ENCODE measurements around the gene CCDC116.

CCDC116 gene

DNA sequence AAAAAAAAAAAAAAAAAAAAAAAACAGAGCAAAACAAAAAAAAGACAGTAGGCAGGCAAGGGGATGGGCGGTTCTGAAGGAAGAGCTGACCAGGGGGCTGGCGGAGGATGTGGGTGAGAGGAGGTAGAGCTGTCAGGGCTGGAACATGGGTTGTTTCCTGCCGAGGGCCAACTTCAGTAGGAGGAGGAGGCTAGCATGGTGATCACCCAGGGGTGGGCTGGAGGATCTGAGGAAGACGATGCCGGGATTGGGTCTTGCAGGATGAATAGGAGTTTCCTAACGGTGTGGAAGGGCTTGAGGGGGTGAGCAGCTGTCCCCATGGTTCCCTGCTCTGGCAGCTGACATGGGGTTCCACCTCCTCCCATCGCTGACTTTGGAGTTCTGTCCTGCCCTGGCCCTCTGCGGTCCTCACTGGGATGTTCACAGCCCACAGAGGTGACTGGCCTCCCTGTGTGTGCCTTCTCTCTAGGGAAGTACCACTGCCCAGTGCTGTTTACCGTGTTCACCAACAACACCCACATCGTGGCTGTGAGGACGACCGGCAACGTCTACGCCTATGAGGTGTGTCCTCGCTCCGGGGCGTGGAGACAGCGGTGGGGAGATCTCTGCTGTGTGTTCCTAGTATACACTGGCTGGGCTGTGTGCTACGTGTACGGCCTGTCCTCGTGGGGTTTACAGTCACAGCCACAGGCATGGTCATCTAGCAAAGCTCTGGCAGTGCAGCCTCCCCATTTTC, 48.4 kb downstream of the CCDC116 start:
- no peak overlapping the region for H3K4me3 ChIP-seq (replicated peaks in 1 of 2; ENCODE audit: low read depth in 2 of 2, low read length in 2 of 2)
- no peak for DNase-seq (ENCODE audit: low read depth in 2 of 2)
- TF ChIP-seq, protein P1, sequence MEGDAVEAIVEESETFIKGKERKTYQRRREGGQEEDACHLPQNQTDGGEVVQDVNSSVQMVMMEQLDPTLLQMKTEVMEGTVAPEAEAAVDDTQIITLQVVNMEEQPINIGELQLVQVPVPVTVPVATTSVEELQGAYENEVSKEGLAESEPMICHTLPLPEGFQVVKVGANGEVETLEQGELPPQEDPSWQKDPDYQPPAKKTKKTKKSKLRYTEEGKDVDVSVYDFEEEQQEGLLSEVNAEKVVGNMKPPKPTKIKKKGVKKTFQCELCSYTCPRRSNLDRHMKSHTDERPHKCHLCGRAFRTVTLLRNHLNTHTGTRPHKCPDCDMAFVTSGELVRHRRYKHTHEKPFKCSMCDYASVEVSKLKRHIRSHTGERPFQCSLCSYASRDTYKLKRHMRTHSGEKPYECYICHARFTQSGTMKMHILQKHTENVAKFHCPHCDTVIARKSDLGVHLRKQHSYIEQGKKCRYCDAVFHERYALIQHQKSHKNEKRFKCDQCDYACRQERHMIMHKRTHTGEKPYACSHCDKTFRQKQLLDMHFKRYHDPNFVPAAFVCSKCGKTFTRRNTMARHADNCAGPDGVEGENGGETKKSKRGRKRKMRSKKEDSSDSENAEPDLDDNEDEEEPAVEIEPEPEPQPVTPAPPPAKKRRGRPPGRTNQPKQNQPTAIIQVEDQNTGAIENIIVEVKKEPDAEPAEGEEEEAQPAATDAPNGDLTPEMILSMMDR (IDR thresholded peaks at IDR 0.05; ENCODE audit: low read depth, low read length), result no peak

DNA sequence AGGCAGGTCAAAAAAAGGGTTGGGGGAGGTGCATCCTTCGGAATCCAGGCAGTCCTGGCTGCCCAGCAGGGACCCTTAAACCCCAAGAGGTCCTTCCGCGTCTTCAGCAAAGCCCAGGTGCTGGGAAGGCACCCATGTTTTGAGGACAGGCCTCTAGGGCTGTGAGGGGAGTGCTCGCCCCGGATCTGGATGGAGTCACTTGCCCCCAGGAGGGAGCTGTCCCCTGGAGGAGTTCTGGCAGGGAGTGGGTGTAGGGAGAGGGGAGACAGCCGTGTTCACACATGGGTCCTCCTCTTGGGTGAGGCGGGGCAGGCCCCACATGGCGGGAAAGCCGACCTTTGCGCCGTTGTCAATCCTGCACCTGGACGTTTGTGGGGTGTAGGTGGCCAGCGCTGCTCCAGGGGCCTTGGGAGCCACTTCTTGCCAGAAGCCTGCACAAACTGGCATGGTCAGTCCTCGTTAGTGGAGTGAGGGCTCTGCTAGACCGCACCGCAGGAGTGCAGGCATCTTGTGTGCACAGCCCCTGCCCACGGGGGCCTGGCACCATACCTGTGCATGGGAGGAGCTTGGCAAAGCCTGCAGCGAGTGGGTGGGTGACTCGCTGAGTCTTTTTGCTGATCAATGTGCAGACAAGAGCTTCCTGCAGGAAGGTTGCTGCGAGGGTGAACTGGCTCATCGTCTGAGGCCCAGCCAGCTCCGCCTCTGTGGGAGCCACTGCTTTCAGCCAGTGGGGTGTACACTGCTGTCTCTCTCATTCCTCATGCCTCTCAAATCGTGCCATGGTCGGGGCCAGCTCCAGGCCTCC, 49.2 kb downstream of the CCDC116 start:
- TF ChIP-seq, protein P1 (IDR thresholded peaks at IDR 0.05; ENCODE audit: low read depth, low read length), result no peak
- no peak overlapping the region for H3K4me3 ChIP-seq (replicated peaks in 1 of 2; ENCODE audit: low read depth in 2 of 2, low read length in 2 of 2)
- DNase-seq (ENCODE audit: low read depth in 2 of 2), result no peak

DNA sequence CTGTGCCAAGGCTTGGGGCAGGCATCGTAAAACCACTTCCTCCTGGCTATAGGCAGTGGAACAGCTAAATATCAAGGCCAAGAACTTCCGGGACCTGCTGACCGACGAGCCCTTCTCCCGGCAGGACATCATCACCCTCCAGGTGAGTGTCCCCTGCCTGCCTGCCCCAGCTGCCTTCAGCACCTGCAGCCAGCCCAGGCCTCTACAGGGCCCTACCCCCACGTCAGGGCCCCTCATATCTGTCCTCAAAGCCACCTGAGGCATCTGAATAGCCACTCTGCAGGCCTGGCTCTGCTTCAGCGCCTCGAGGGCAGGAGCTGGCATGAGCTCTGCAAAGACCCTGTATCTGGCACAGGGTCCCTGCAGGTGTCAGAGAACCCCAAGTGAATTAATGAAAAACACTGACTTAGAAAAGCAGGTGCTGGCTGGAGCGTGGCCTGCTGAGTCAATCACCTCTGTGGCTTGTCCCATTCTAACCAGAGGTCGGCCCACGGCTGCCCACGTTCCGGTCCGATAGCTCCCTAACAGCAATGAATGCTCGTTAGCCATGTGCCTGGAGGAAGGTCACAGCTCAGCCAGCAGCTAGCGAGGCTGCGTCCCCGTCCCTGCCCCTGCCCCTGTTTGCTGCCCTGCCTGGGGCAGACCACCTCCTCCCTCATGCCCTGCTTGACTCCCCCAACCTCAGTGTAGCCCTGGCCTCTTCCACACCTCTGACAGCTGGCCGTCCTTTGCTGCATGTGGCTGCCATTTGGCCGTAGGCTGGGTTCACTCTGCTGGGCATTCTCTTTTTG, 50.0 kb downstream of the CCDC116 start:
- H3K4me3 ChIP-seq (replicated peaks in 1 of 2; ENCODE audit: low read depth in 2 of 2, low read length in 2 of 2), result no peak overlapping the region
- no peak for DNase-seq (ENCODE audit: low read depth in 2 of 2)
- TF ChIP-seq, protein P1 (IDR thresholded peaks at IDR 0.05; ENCODE audit: low read depth, low read length), result no peak

DNA sequence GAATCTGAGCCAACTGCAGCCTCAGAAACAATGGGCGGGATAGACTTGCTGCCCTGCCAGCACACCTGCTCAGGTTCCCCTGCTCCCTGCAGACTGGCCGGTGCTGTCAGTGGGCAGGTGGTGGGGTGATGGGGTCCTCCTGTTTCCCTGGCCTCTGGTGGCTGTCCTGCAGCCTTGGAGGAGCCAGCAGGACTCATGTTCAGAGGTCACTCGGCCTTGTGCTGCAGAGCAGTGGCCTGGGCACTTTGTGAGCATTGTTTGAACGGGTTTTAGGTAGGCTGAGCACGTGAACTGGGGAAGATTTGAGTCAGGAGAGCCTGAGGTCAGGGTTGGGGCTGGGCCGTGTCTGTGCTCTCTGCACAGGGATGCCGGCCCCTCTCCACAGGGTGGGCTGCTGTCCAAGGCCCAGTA, 50.8 kb downstream of the CCDC116 start:
- H3K4me3 ChIP-seq (replicated peaks in 1 of 2; ENCODE audit: low read depth in 2 of 2, low read length in 2 of 2), result no peak overlapping the region
- DNase-seq (ENCODE audit: low read depth in 2 of 2), result no peak
- TF ChIP-seq, protein P1 (IDR thresholded peaks at IDR 0.05; ENCODE audit: low read depth, low read length), result no peak

DNA sequence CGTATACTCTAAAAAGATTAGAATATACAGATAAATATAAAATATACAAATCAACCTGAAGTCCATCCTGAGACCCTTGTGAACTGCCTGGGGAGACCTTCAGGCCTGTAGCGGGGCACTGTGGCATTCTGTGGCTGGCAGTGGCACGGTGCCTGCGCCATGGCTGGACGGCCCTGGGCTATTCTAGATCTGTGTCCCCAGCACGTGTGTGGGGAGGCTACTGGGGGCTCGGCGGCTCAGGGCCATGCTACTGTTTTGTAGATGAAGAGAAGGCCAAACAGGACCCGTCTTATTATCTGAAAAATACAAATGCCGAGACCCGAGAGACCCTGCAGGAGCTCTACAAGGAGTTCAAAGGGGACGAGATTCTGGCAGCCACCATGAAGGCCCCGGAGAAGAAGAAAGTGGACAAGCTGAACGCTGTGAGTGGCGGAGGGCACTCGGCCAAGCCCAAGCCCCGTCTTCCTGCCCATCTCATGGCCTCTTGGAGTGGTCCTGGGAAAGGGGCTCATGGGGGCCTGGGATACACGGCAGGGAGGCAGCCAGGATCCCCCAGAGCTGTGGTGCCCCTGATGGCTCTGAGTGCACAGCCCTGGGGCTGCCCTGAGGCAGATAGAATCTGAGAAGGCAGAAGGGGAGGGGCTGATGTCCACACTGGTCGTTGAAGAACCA, 52.1 kb downstream of the CCDC116 start:
- DNase-seq (ENCODE audit: low read depth in 2 of 2), result no peak
- no peak overlapping the region for H3K4me3 ChIP-seq (replicated peaks in 1 of 2; ENCODE audit: low read depth in 2 of 2, low read length in 2 of 2)
- TF ChIP-seq, protein P1 (IDR thresholded peaks at IDR 0.05; ENCODE audit: low read depth, low read length), result no peak

DNA sequence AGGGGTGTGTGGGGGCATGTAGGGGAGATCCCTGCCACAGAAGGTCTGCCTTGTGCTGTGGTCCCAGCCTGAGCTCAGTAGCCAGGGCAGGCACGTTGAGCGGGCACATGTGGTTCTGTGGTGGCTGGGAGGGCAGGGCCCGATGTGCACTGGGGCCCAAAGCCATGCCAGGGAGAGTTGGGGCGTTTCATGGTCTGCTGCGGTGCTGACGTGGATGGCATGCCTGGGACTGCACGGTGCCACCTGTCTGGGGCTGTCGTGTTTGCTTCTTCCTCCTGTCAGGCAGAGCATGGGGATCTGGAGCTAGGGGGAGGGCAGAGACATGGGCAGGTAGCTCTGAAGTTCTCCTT, 52.6 kb downstream of the CCDC116 start:
- no peak overlapping the region for H3K4me3 ChIP-seq (replicated peaks in 1 of 2; ENCODE audit: low read depth in 2 of 2, low read length in 2 of 2)
- TF ChIP-seq, protein P1 (IDR thresholded peaks at IDR 0.05; ENCODE audit: low read depth, low read length), result no peak
- DNase-seq (ENCODE audit: low read depth in 2 of 2), result no peak
